Mucosa of descending colon (tissue), 3 donors: ENCODE data around the gene IKZF3. TPM values are rescaled to one million over a fixed set of nuclear protein-coding genes. Genes with fewer than 3 reads are reported as not detected.
"Not testable (repeated sequence)": the region's sequence is repeated elsewhere in the genome, so short reads cannot be mapped to it uniquely, and the experiment has no call there.

Source experiments
- ATAC-seq: fragments of 200-7000 bp; cut with Tn5 transposase; one replicate; pipeline ENCODE4 v1.9.1; 2020; ENCODE audit warnings: mild to moderate bottlenecking, moderate library complexity
- DNase-seq, 3 donors: peaks; one replicate each; pipeline ENCODE4 v3.0.0-alpha.2; 2020
- H3K36me3 ChIP-seq: fragments of 200-600 bp; one replicate; pipeline ENCODE4 v1.8.0; 2021; ENCODE audit warnings: low read depth, mild to moderate bottlenecking
- H3K4me1 ChIP-seq: fragments of 200-600 bp; one replicate; pipeline ENCODE4 v1.8.0; 2021; ENCODE audit warnings: low read depth, mild to moderate bottlenecking
- H3K4me3 ChIP-seq: fragments of 200-600 bp; one replicate; pipeline ENCODE4 v1.8.0; 2021; ENCODE audit warnings: mild to moderate bottlenecking
- H3K9me3 ChIP-seq: fragments of 200-600 bp; one replicate; pipeline ENCODE4 v1.8.0; 2021; ENCODE audit warnings: mild to moderate bottlenecking
- CTCF ChIP-seq: fragments of 200-600 bp; IDR thresholded peaks from one replicate; pipeline ENCODE4 v1.8.0; 2022; ENCODE audit warnings: antibody characterized with exemption, mild to moderate bottlenecking
- intact Hi-C, 2 donors: fragments of 100-400 bp; cut with DNase I in 1 of 2; cut with micrococcal nuclease in 1 of 2; formaldehyde crosslinking; loops; one replicate each; pipeline versions ENCODE4 v1.11.0 to v1.11.1; 2022; cut with DNase I, micrococcal nuclease
- total RNA-seq, 3 donors: library from RNA; stranded (reverse); fragmentation: NEBNext Ultra II Directional in 2 of 3; extraction: Animal tissue kit (Norgen Biotek cat#: 25700) in 2 of 3; gene quantifications; one replicate each; pipeline versions ENCODE4 v1.2.1 to v1.2.4, GENCODE V29; 2021 to 2023
- donor health status: DM: no; HTN: no; CAD: no; lungs with moderate emphysema.
- donor health status: DM: no; HTN: no; CAD: no.
- donor health status: DM: no; HTN: yes; CAD: no.

Gene IKZF3
- total RNA-seq, 3 donors from 2014 or later: 3.5 to 5.3 (median 4.6) TPM

GRCh38 chr17:39729280-39729851 lies 134.7 kb downstream of the IKZF3 start:
- Histone ChIP-seq H3K4me3 (no peak overlapping the region), H3K9me3 (no peaks in the 10 kb centered on the region), H3K4me1 (peaks cover 7% of the 10 kb centered on the region), H3K36me3 (no peaks in the 10 kb centered on the region)
- no peak for DNase-seq
- intact Hi-C loops: no loop called here
- no peak for ATAC-seq
- TF ChIP-seq CTCF: no peak

- intact Hi-C loops: no loop called here
- H3K9me3 ChIP-seq: no peaks in the 10 kb centered on the region
- H3K4me1 ChIP-seq: peaks cover 7% of the 10 kb centered on the region
- no peak overlapping the region for H3K4me3 ChIP-seq
- no peak for DNase-seq
- no peak for TF ChIP-seq CTCF
- H3K36me3 ChIP-seq: no peaks in the 10 kb centered on the region
- no peak for ATAC-seq
Observed at GRCh38 chr17:39727556-39727955, 136.6 kb downstream of the IKZF3 start.

- H3K9me3 ChIP-seq: no peaks in the 10 kb centered on the region
- no peak for TF ChIP-seq CTCF
- DNase-seq (peak in 1 of 3 donors; percentile 44), ATAC-seq (no peak)
- no peaks in the 10 kb centered on the region for H3K36me3 ChIP-seq
- H3K4me3 ChIP-seq: no peak overlapping the region
- H3K4me1 ChIP-seq: peaks cover 7% of the 10 kb centered on the region
- intact Hi-C loops: no loop called here
Observed at GRCh38 chr17:39726617-39727016, 137.5 kb downstream of the IKZF3 start.

GRCh38 chr17:39725923-39726322 lies 138.2 kb downstream of the IKZF3 start:
- H3K36me3 ChIP-seq, intact Hi-C loops, ATAC-seq: not testable (repeated sequence)

GRCh38 chr17:39724731-39725130 lies 139.4 kb downstream of the IKZF3 start:
- H3K9me3 ChIP-seq: no peaks in the 10 kb centered on the region
- no peak for ATAC-seq
- peaks cover 5% of the 10 kb centered on the region for H3K4me1 ChIP-seq
- peak in 1 of 3 donors; percentile 46 for DNase-seq
- no peaks in the 10 kb centered on the region for H3K36me3 ChIP-seq
- intact Hi-C loops: no loop called here
- no peak for TF ChIP-seq CTCF
- H3K4me3 ChIP-seq: no peak overlapping the region

More at GRCh38 chr17:39725923-39726322, 138.2 kb downstream of the IKZF3 start:
- not testable (repeated sequence) for H3K4me3 ChIP-seq, H3K4me1 ChIP-seq, H3K9me3 ChIP-seq, DNase-seq

- peak; percentile 77 for ATAC-seq
- no peak for TF ChIP-seq CTCF
- no peak overlapping the region for H3K4me3 ChIP-seq
- intact Hi-C loops: no loop called here
- H3K36me3 ChIP-seq: no peaks in the 10 kb centered on the region
- DNase-seq: peak; percentile 64 to 80 (median 65)
- H3K9me3 ChIP-seq: no peaks in the 10 kb centered on the region
- peaks cover 4% of the 10 kb centered on the region for H3K4me1 ChIP-seq
Observed at GRCh38 chr17:39722965-39723848, 140.9 kb downstream of the IKZF3 start.
